SK-N-SH (cell line): Measurements from ENCODE around the gene PYGO1. TPM values are rescaled to one million over a fixed set of nuclear protein-coding genes. Genes with fewer than 3 reads are reported as not detected.

Experiments used
- CTCF ChIA-PET: fragments of 300-600, 350-600 bp; formaldehyde crosslinking; extraction: SDS; loops from one replicate; lab custom pipeline; 2021; lab: Yijun Ruan, JAX
- POLR2A ChIA-PET: fragments of 350-600 bp; sonication (Branson Sonifier 250); formaldehyde crosslinking; extraction: SDS; loops from one replicate; lab custom pipeline; 2020; ENCODE audit warnings: antibody characterized with exemption, inconsistent platforms; lab: Yijun Ruan, JAX
- DNase-seq: peaks from one replicate; pipeline ENCODE4 v3.0.0; 2012
- H2AFZ ChIP-seq: fragments of 200-600 bp; sonication (generic); 2 replicates; pipeline ENCODE4 v1.8.1; 2016; ENCODE audit warnings: antibody characterized with exemption, mild to moderate bottlenecking, low read depth
- H3F3A ChIP-seq: fragments of 200-600 bp; sonication (generic); replicated peaks from 2 replicates; pipeline ENCODE3; 2016; ENCODE audit warnings: antibody characterized with exemption, mild to moderate bottlenecking; ENCODE audit not compliant: insufficient read depth
- H3K27ac ChIP-seq, 2 experiments: fragments of 200-500 bp in 1 of 2; fragments of 200-600 bp in 1 of 2; sonication (Bioruptor generic) in 1 of 2; sonication (generic), shearing (Covaris generic) in 1 of 2; 2 replicates each; pipeline versions ENCODE4 v1.5.1 to v1.6.1; 2014 to 2016; ENCODE audit warnings: low read depth in 2 of 2, inconsistent platforms in 1 of 2, low read length in 1 of 2, mild to moderate bottlenecking in 1 of 2, mixed read lengths in 1 of 2
- H3K27me3 ChIP-seq: fragments of 200-600 bp; sonication (generic), shearing (Covaris generic); 2 replicates; pipeline ENCODE4 v1.6.1; 2016; ENCODE audit warnings: mixed run types; ENCODE audit not compliant: insufficient read depth
- H3K36me3 ChIP-seq, 2 experiments: fragments of 200-500 bp in 1 of 2; fragments of 200-600 bp in 1 of 2; sonication (Bioruptor generic) in 1 of 2; sonication (generic) in 1 of 2; replicated peaks in 1 of 2; 2 replicates each; pipeline versions ENCODE3 to v1.5.1; 2014 to 2016; ENCODE audit warnings: low read length in 1 of 2, mild to moderate bottlenecking in 1 of 2; ENCODE audit not compliant: insufficient read depth in 2 of 2, control insufficient read depth in 1 of 2
- H3K4me1 ChIP-seq, 2 experiments: fragments of 200-500 bp in 1 of 2; fragments of 200-600 bp in 1 of 2; sonication (Bioruptor generic) in 1 of 2; sonication (generic), shearing (Covaris generic) in 1 of 2; 2 replicates each; pipeline versions ENCODE4 v1.5.1 to v1.6.1; 2014 to 2016; ENCODE audit warnings: low read depth in 1 of 2, low read length in 1 of 2, mixed run types in 1 of 2; ENCODE audit not compliant: insufficient read depth in 2 of 2, control insufficient read depth in 1 of 2
- H3K4me2 ChIP-seq: fragments of 200-600 bp; sonication (generic), shearing (Covaris generic); 2 replicates; pipeline ENCODE4 v1.6.1; 2017; ENCODE audit warnings: mixed run types
- H3K4me3 ChIP-seq, 2 experiments: fragments of 200-500 bp in 1 of 2; fragments of 200-600 bp in 1 of 2; sonication (Bioruptor generic) in 1 of 2; sonication (generic), shearing (Covaris generic) in 1 of 2; 2 replicates each; pipeline versions ENCODE4 v1.5.1 to v1.8.1; 2014 to 2016; ENCODE audit warnings: low read depth in 2 of 2, inconsistent platforms in 1 of 2, low read length in 1 of 2, mild to moderate bottlenecking in 1 of 2, mixed read lengths in 1 of 2, moderate library complexity in 1 of 2
- H3K79me2 ChIP-seq: fragments of 200-600 bp; sonication (generic); 2 replicates; pipeline ENCODE4 v1.8.1; 2017; ENCODE audit warnings: mild to moderate bottlenecking; ENCODE audit not compliant: insufficient read depth
- H3K9ac ChIP-seq: fragments of 200-600 bp; sonication (generic); 2 replicates; pipeline ENCODE4 v1.6.1; 2017; ENCODE audit warnings: mixed run types
- H3K9me2 ChIP-seq: fragments of 200-600 bp; sonication (generic); 2 replicates; pipeline ENCODE4 v1.6.1; 2017; ENCODE audit warnings: mixed run types
- H3K9me3 ChIP-seq: fragments of 200-600 bp; sonication (generic); 2 replicates; pipeline ENCODE4 v1.6.1; 2017; ENCODE audit warnings: mixed run types, mild to moderate bottlenecking, moderate library complexity
- H4K20me1 ChIP-seq: fragments of 200-600 bp; sonication (generic); 2 replicates; pipeline ENCODE4 v1.6.1; 2017; ENCODE audit warnings: mild to moderate bottlenecking, mixed run types; ENCODE audit not compliant: insufficient read depth
- CTCF ChIP-seq: fragments of 200-600 bp; sonication (generic); IDR thresholded peaks from 2 replicates; pipeline ENCODE4 v1.6.1; 2017; ENCODE audit warnings: antibody characterized with exemption, mild to moderate bottlenecking, moderate library complexity
- EP300 ChIP-seq, 2 experiments: IDR thresholded peaks; 2 replicates each; pipeline versions ENCODE4 v1.4.0 to v1.6.1; 2012; ENCODE audit warnings: borderline replicate concordance in 1 of 2, low read depth in 1 of 2, low read length in 1 of 2
- FOXJ3 ChIP-seq: sonication (generic); formaldehyde crosslinking; IDR thresholded peaks from 2 replicates; pipeline ENCODE4 v1.5.1; 2020; ENCODE audit warnings: mild to moderate bottlenecking, missing genetic modification reagents
- GABPA ChIP-seq: IDR thresholded peaks from 2 replicates; pipeline ENCODE4 v1.4.0; 2012; ENCODE audit warnings: low read depth, mild to moderate bottlenecking
- IRF3 ChIP-seq: fragments of 150-350 bp; IDR thresholded peaks from 2 replicates; pipeline ENCODE4 v1.6.1; 2016; ENCODE audit warnings: mild to moderate bottlenecking, low read depth, low read length
- JUND ChIP-seq: IDR thresholded peaks from 2 replicates; pipeline ENCODE4 v1.4.0; 2012
- MAX ChIP-seq: IDR thresholded peaks from 2 replicates; pipeline ENCODE4 v1.4.0; 2012; ENCODE audit warnings: low read depth
- NRF1 ChIP-seq: IDR thresholded peaks from 2 replicates; pipeline ENCODE4 v1.6.1; 2012; ENCODE audit warnings: low read depth, mild to moderate bottlenecking, low read length
- PBX3 ChIP-seq: IDR thresholded peaks from 2 replicates; pipeline ENCODE4; 2012
- POLR2AphosphoS5 ChIP-seq: IDR thresholded peaks from 2 replicates; pipeline ENCODE4 v1.6.1; 2012; ENCODE audit warnings: low read depth, low read length
- RAD21 ChIP-seq: IDR thresholded peaks from 2 replicates; pipeline ENCODE4 v1.6.1; 2012; ENCODE audit warnings: mild to moderate bottlenecking, low read length
- REST ChIP-seq: IDR thresholded peaks from 2 replicates; pipeline ENCODE4 v1.6.1; 2012; ENCODE audit warnings: mild to moderate bottlenecking, low read depth, low read length, moderate library complexity
- RXRA ChIP-seq: IDR thresholded peaks from 2 replicates; pipeline ENCODE4 v1.4.0; 2012; ENCODE audit warnings: low read depth, mild to moderate bottlenecking, borderline replicate concordance
- TAF1 ChIP-seq: IDR thresholded peaks from 2 replicates; pipeline ENCODE4 v1.6.1; 2012; ENCODE audit warnings: low read depth, mild to moderate bottlenecking, low read length, moderate library complexity, borderline replicate concordance
- TCF12 ChIP-seq: IDR thresholded peaks from 2 replicates; pipeline ENCODE4 v1.4.0; 2012
- USF1 ChIP-seq: IDR thresholded peaks from 2 replicates; pipeline ENCODE4 v1.4.0; 2012; ENCODE audit warnings: low read depth, borderline replicate concordance
- USF2 ChIP-seq: fragments of 150-350 bp; IDR thresholded peaks from 2 replicates; pipeline ENCODE4 v1.6.1; 2017; ENCODE audit warnings: antibody characterized with exemption, low read length, low read depth, borderline replicate concordance
- ZBTB33 ChIP-seq: IDR thresholded peaks from 2 replicates; pipeline ENCODE4 v1.4.0; 2012; ENCODE audit warnings: low read depth, borderline replicate concordance
- WGBS: methylation state at CpG from one replicate; pipeline ENCODE4 v1.1.6; 2017; ENCODE audit warnings: low lambda C conversion rate; 5-methylcytosine and 5-hydroxymethylcytosine counted together
- polyA plus RNA-seq, 3 experiments: library from polyadenylated mRNA; depleted of rRNA; stranded (reverse); fragments of >200 nt; gene quantifications; 2 replicates each; pipeline ENCODE4 v1.2.3, GENCODE V29; 2012

PYGO1 gene
- polyA plus RNA-seq, 1 of the 3 experiments (the other 2 are of a cell fraction): 2.3 TPM

- no peaks in the 10 kb centered on the region for H4K20me1 ChIP-seq
- no peak overlapping the region for H3K4me3 ChIP-seq
- ChIA-PET POLR2A (interaction anchor here (0.6 kb wide), 1 partner anchor 148 kb away, joined by 5 read pairs; no protein-coding TSS in a partner anchor), CTCF (interaction anchor here (0.9 to 1.5 kb wide), 2 partner anchors 12 to 29 kb away, joined by 4 read pairs; no protein-coding TSS in a partner anchor)
- WGBS: 97% methylated on average over 4 of the region's 4 CpGs
- no peak overlapping the region for H3K4me2 ChIP-seq
- peaks cover 13 to 28% of the 10 kb centered on the region in 2 experiments for H3K36me3 ChIP-seq
- no peaks in the 10 kb centered on the region for H3K27me3 ChIP-seq
- H3K9me3 ChIP-seq: no peaks in the 10 kb centered on the region
- no peak for DNase-seq
- TF ChIP-seq GABPA (no peak), IRF3 (no peak), REST (no peak), RAD21 (no peak), NRF1 (no peak), TAF1 (no peak), RXRA (no peak), USF1 (no peak), POLR2AphosphoS5 (no peak), USF2 (no peak), TCF12 (no peak), MAX (no peak), PBX3 (no peak), FOXJ3 (no peak), CTCF (no peak), ZBTB33 (no peak), JUND (no peak), EP300 (IDR thresholded peaks at IDR 0.05; ENCODE audit: borderline replicate concordance in 1 of 2, low read depth in 1 of 2, low read length in 1 of 2) (no peak)
- H3K9me2 ChIP-seq: no peaks in the 10 kb centered on the region
- no peak overlapping the region for H3K9ac ChIP-seq
- H3K27ac ChIP-seq: no peak overlapping the region
- no peaks in the 10 kb centered on the region for H3F3A ChIP-seq
- peaks cover 0 to 17% of the 10 kb centered on the region in 2 experiments; a peak in 2 of 4 replicates for H3K4me1 ChIP-seq
- H2AFZ ChIP-seq: no peak overlapping the region
- no peaks in the 10 kb centered on the region for H3K79me2 ChIP-seq
Observed at GRCh38 chr15:55613727-55614126, 25.6 kb upstream of the PYGO1 start.
